ENCODE data around the gene ANGPTL1. TPM values are rescaled to one million over a fixed set of nuclear protein-coding genes. Genes with fewer than 3 reads are reported as not detected.

The ANGPTL1 gene
- total and polyA plus RNA-seq, 4 donors: 24.2 to 65.6 (median 52.1) TPM

DNA sequence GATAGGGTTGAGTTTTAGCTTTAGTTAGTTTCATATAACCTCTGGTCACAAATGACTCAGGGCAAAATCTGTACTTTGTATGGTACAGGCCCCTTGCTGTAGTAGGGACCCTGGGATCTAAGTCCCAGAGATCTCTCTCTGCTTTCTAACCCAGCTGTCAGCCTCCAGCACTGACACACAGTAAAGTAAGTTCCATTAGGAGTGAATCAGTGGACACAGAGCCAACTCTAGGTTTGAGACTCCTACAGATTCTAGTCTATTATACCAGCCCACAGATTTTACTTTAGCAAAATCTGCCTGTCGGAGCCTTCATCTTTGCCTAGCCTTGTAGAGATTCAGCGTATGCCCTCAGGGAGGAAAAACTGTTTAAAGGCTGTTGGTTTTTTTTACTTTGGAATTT, 52.5 kb downstream of the ANGPTL1 start:
- 94 to 98% methylated on average over 2 of the region's 2 CpGs for WGBS, 2 donors
- no peaks in the 10 kb centered on the region for H3K36me3 ChIP-seq (ENCODE audit: control insufficient read depth in 1 of 2, insufficient read depth in 2 of 2, low read length in 1 of 2)
- ATAC-seq (ENCODE audit: low FRiP score): no peak
- H3K27ac ChIP-seq (ENCODE audit: low read depth in 1 of 2, low read length in 2 of 2): no peak overlapping the region
- no peaks in the 10 kb centered on the region for H3K4me1 ChIP-seq (ENCODE audit: control insufficient read depth in 1 of 2, insufficient read depth in 2 of 2, low read length in 2 of 2)
- H3K4me3 ChIP-seq (ENCODE audit: low read length in 2 of 2): no peak overlapping the region
- no peak for DNase-seq
- H3K27me3 ChIP-seq (ENCODE audit: control insufficient read depth in 1 of 2, insufficient read depth in 2 of 2, low read length in 1 of 2): no peaks in the 10 kb centered on the region
- H3K9me3 ChIP-seq (ENCODE audit: control insufficient read depth, low read length): no peaks in the 10 kb centered on the region
- intact Hi-C loops (cut with DNase I): no loop called here

DNA sequence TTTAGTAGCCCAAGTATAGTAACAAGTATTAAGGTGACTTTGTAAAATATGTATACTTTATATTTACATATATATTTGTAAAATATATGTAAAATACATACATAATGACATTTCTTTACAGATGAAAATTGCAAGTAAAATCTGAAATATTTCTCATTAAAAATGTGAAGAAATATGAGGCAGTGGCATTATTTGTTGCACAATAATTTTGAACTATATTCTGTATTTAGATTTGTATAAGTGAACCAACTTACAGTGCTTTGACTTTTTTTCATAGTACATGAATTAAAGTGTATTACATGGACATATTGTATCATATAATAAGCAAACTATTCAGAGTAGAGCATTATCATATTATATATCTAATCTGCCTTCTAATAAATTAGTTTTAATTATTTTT, 60.3 kb downstream of the ANGPTL1 start:
- intact Hi-C loops (cut with DNase I): no loop called here
- no peaks in the 10 kb centered on the region for H3K27me3 ChIP-seq (ENCODE audit: control insufficient read depth in 1 of 2, insufficient read depth in 2 of 2, low read length in 1 of 2)
- no peaks in the 10 kb centered on the region for H3K36me3 ChIP-seq (ENCODE audit: control insufficient read depth in 1 of 2, insufficient read depth in 2 of 2, low read length in 1 of 2)
- no peak overlapping the region for H3K27ac ChIP-seq (ENCODE audit: low read depth in 1 of 2, low read length in 2 of 2)
- H3K9me3 ChIP-seq (ENCODE audit: control insufficient read depth, low read length): no peaks in the 10 kb centered on the region
- ATAC-seq (ENCODE audit: low FRiP score) (no peak), DNase-seq (no peak)
- H3K4me3 ChIP-seq (ENCODE audit: low read length in 2 of 2): no peak overlapping the region
- H3K4me1 ChIP-seq (ENCODE audit: control insufficient read depth in 1 of 2, insufficient read depth in 2 of 2, low read length in 2 of 2): no peaks in the 10 kb centered on the region

DNA sequence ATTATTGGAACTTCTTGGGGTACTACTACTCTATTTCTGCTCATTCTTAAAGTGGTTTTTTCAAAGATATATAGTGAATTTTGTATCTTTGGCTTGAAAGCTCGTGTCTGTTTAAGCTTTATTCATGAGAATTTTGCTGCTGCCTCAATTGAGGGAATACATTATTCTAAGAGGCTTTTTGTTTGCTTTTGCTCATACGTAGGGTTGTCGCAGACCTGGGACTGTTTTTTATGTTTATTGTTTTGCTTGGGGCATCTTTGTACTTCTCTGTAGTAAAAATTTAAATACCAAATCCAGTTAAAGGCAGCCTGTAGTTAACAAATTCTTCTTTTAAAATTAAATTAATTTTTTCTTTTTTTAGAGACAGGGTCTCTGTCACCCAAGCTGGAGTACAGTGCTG, 62.3 kb downstream of the ANGPTL1 start:
- H3K4me1 ChIP-seq (ENCODE audit: control insufficient read depth in 1 of 2, insufficient read depth in 2 of 2, low read length in 2 of 2): no peaks in the 10 kb centered on the region
- H3K9me3 ChIP-seq (ENCODE audit: control insufficient read depth, low read length): no peaks in the 10 kb centered on the region
- H3K27ac ChIP-seq (ENCODE audit: low read depth in 1 of 2, low read length in 2 of 2): no peak overlapping the region
- 92 to 93% methylated on average over 3 of the region's 3 CpGs for WGBS, 2 donors
- DNase-seq (no peak), ATAC-seq (ENCODE audit: low FRiP score) (no peak)
- intact Hi-C loops (cut with DNase I): no loop called here
- no peak overlapping the region for H3K4me3 ChIP-seq (ENCODE audit: low read length in 2 of 2)
- H3K27me3 ChIP-seq (ENCODE audit: control insufficient read depth in 1 of 2, insufficient read depth in 2 of 2, low read length in 1 of 2): no peaks in the 10 kb centered on the region
- no peaks in the 10 kb centered on the region for H3K36me3 ChIP-seq (ENCODE audit: control insufficient read depth in 1 of 2, insufficient read depth in 2 of 2, low read length in 1 of 2)

DNA sequence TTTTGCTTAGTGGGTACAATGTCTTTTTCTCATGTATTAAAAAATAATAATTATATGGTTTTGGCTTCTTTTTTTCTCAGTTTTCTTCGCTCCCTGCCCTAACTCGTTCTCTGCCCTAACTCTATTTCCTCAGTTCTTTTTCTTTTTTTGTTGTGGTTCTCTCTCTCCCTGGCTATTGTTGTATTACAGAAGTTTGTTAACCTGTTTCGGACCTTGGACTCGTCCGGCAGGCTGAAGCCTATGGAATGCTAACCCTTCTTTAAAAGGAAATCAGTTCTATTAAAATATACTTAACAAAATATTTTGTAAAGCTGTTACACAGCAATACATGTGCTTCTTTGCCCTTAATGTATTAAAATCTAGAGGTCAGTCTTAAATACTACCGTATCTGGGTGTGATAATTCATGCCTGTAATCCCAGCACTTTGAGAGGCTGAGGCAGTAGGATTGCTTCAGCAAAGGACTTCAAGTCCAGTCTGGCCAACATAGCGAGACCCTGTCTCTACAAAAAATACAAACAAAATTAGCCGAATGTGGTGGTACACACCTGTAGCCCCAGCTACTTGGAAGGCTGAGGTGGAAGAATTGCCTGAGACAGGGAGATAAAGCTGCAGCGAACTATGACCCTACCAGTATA, 64.1 kb downstream of the ANGPTL1 start:
- no peak for ATAC-seq (ENCODE audit: low FRiP score)
- intact Hi-C loops (cut with DNase I): no loop called here

DNA sequence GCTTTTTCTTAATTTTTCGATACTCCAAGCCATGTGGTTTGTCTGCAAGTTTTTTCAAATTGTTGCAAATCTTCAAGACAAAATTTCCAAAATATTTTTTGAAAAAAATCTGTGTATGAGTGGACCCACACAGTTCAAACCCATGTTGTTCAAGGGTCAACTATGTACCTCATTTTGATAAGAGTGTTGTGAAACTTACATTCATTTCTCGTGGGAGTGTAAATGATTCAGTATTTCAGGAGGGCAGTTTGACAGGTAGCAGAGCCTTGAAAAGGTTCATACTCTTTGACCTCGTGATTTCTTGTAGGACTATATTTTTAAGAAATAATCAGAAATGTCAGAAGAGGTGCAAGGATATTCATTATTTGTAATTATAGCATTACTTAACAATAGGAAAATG, 68.0 kb downstream of the ANGPTL1 start:
- DNase-seq (no peak), ATAC-seq (ENCODE audit: low FRiP score) (no peak)
- 84 to 88% methylated on average over 3 of the region's 3 CpGs for WGBS, 2 donors
- H3K9me3 ChIP-seq (ENCODE audit: control insufficient read depth, low read length): peaks cover 2% of the 10 kb centered on the region
- H3K4me3 ChIP-seq (ENCODE audit: low read length in 2 of 2): no peak overlapping the region
- intact Hi-C loops (cut with DNase I): no loop called here
- H3K27me3 ChIP-seq (ENCODE audit: control insufficient read depth in 1 of 2, insufficient read depth in 2 of 2, low read length in 1 of 2): no peaks in the 10 kb centered on the region
- H3K4me1 ChIP-seq (ENCODE audit: control insufficient read depth in 1 of 2, insufficient read depth in 2 of 2, low read length in 2 of 2): no peaks in the 10 kb centered on the region
- H3K27ac ChIP-seq (ENCODE audit: low read depth in 1 of 2, low read length in 2 of 2): no peak overlapping the region
- H3K36me3 ChIP-seq (ENCODE audit: control insufficient read depth in 1 of 2, insufficient read depth in 2 of 2, low read length in 1 of 2): no peaks in the 10 kb centered on the region

More for the DNA sequence above, 64.1 kb downstream of the ANGPTL1 start:
- Histone ChIP-seq H3K27me3 (ENCODE audit: control insufficient read depth in 1 of 2, insufficient read depth in 2 of 2, low read length in 1 of 2) (no peaks in the 10 kb centered on the region), H3K27ac (ENCODE audit: low read depth in 1 of 2, low read length in 2 of 2) (no peak overlapping the region), H3K9me3 (ENCODE audit: control insufficient read depth, low read length) (no peaks in the 10 kb centered on the region), H3K36me3 (ENCODE audit: control insufficient read depth in 1 of 2, insufficient read depth in 2 of 2, low read length in 1 of 2) (no peaks in the 10 kb centered on the region), H3K4me1 (ENCODE audit: control insufficient read depth in 1 of 2, insufficient read depth in 2 of 2, low read length in 2 of 2) (no peaks in the 10 kb centered on the region), H3K4me3 (ENCODE audit: low read length in 2 of 2) (no peak overlapping the region)
- no peak for DNase-seq
- WGBS, 2 donors: 94% methylated on average over 9 of the region's 9 CpGs

Other genes with a start within 250 kb of the ANGPTL1 start
- gene RALGPS2, start 145.8 kb downstream of the ANGPTL1 start, total RNA-seq: 10 to 100 TPM in 1 of 2 donors, 1 to 10 TPM in 1; 3.5 to 14.1 TPM
- gene RALGPS2, start 145.8 kb downstream of the ANGPTL1 start, polyA plus RNA-seq: 1 to 10 TPM in 1 of 2 donors, under 1 TPM in 1; 0.18 to 6.1 TPM
- gene FAM20B, start 154.8 kb upstream of the ANGPTL1 start, total RNA-seq: 10 to 100 TPM; 55.6 to 75.5 TPM
- 10 to 100 TPM; 22.5 to 23.9 TPM for gene FAM20B, start 154.8 kb upstream of the ANGPTL1 start, polyA plus RNA-seq
- 10 to 100 TPM; 13.9 to 18.5 TPM for gene TOR3A, start 211.0 kb upstream of the ANGPTL1 start, total RNA-seq
- 10 to 100 TPM in 1 of 2 donors, 1 to 10 TPM in 1; 7.3 to 23.4 TPM for gene TOR3A, start 211.0 kb upstream of the ANGPTL1 start, polyA plus RNA-seq

All from aorta (tissue), 5 donors.